HepG2 (cell line): ENCODE measurements around the gene GGA2. TPM values are rescaled to one million over a fixed set of nuclear protein-coding genes. Genes with fewer than 3 reads are reported as not detected.

Experiments
- HES4 ChIP-seq: sonication (generic); formaldehyde crosslinking; IDR thresholded peaks from 2 replicates; pipeline ENCODE4 v1.9.0; 2021; ENCODE audit warnings: mild to moderate bottlenecking, missing genetic modification reagents, borderline replicate concordance
- MATR3 ChIP-seq: sonication (generic); formaldehyde crosslinking; IDR thresholded peaks from 2 replicates; pipeline ENCODE4 v1.4.0; 2020; ENCODE audit warnings: missing genetic modification reagents
- NR2C2 ChIP-seq: sonication (generic); formaldehyde crosslinking; IDR thresholded peaks from 2 replicates; pipeline ENCODE4 v1.4.0; 2020; ENCODE audit warnings: missing genetic modification reagents, mild to moderate bottlenecking, moderate library complexity, borderline replicate concordance
- NR2F1 ChIP-seq, 2 experiments: fragments of 450-650 bp in 1 of 2; formaldehyde crosslinking in 1 of 2; IDR thresholded peaks; 2 replicates each; pipeline versions ENCODE4 v1.5.0 to v1.6.1; 2016 to 2020; ENCODE audit warnings: mild to moderate bottlenecking in 1 of 2, missing compliant biosample characterization in 1 of 2, missing genetic modification reagents in 1 of 2, moderate library complexity in 1 of 2
- PTBP1 ChIP-seq: fragments of 200-400 bp; formaldehyde crosslinking; IDR thresholded peaks from 2 replicates; pipeline ENCODE4 v1.6.1; 2018; ENCODE audit warnings: low read length, low read depth; ENCODE audit not compliant: poor library complexity, severe bottlenecking
- SETDB1 ChIP-seq: sonication (generic); formaldehyde crosslinking; IDR thresholded peaks from 2 replicates; pipeline ENCODE4 v1.5.1; 2020; ENCODE audit warnings: missing genetic modification reagents, mild to moderate bottlenecking, borderline replicate concordance
- SRY ChIP-seq: sonication (generic); formaldehyde crosslinking; IDR thresholded peaks from 2 replicates; pipeline ENCODE4 v1.8.0; 2022; ENCODE audit warnings: mild to moderate bottlenecking, missing genetic modification reagents
- SSRP1 ChIP-seq: IDR thresholded peaks from 2 replicates; pipeline ENCODE4 v1.6.1; 2016; ENCODE audit warnings: control low read depth
- TBL1XR1 ChIP-seq: fragments of 150-350 bp; IDR thresholded peaks from 2 replicates; pipeline ENCODE4 v1.6.1; 2014; ENCODE audit warnings: borderline replicate concordance, low read length; ENCODE audit not compliant: partially characterized antibody
- YEATS2 ChIP-seq: sonication (generic); formaldehyde crosslinking; IDR thresholded peaks from 2 replicates; pipeline ENCODE4 v1.4.0; 2020; ENCODE audit warnings: missing genetic modification reagents, borderline replicate concordance
- ZFX ChIP-seq: sonication (generic); formaldehyde crosslinking; IDR thresholded peaks from 2 replicates; pipeline ENCODE4 v1.4.0; 2020; ENCODE audit warnings: mild to moderate bottlenecking, low read depth, missing genetic modification reagents, moderate library complexity
- ZNF121 ChIP-seq: sonication (generic); formaldehyde crosslinking; IDR thresholded peaks from 2 replicates; pipeline ENCODE4 v1.5.0; 2020; ENCODE audit warnings: mild to moderate bottlenecking, missing genetic modification reagents
- ZNF143 ChIP-seq: sonication (generic); formaldehyde crosslinking; IDR thresholded peaks from 2 replicates; pipeline ENCODE4 v1.4.0; 2020; ENCODE audit warnings: missing genetic modification reagents
- ZNF296 ChIP-seq: sonication (generic); formaldehyde crosslinking; conservative IDR thresholded peaks from 2 replicates; pipeline ENCODE4 v1.5.0; 2020; ENCODE audit warnings: mild to moderate bottlenecking, missing genetic modification reagents
- ZNF577 ChIP-seq: sonication (generic); formaldehyde crosslinking; IDR thresholded peaks from 2 replicates; pipeline ENCODE4 v1.4.0; 2020; ENCODE audit warnings: mild to moderate bottlenecking, low read depth, missing genetic modification reagents, borderline replicate concordance
- ZNF768 ChIP-seq: sonication (generic); formaldehyde crosslinking; IDR thresholded peaks from 2 replicates; pipeline ENCODE4 v1.4.0; 2020; ENCODE audit warnings: missing genetic modification reagents
- polyA plus RNA-seq, 8 experiments: library from polyadenylated mRNA; depleted of rRNA in 3 of 8; stranded (reverse) in 7 of 8; unstranded in 1 of 8; fragments of >200 nt; fragmentation: Illumina TruSeq in 4 of 8; extraction: Trizol in 4 of 8; gene quantifications; 2 replicates each; pipeline versions ENCODE4 v1.2.1 to v1.2.3, GENCODE V29; 2011 to 2016; ENCODE audit warnings: low read depth in 4 of 8, missing spikeins in 1 of 8, mixed read lengths in 1 of 8; ENCODE audit not compliant: insufficient read depth in 1 of 8
- total RNA-seq, 5 experiments: library from RNA; depleted of rRNA; stranded (reverse); fragments of >200 nt; fragmentation: Illumina TruSeq; extraction: Trizol; gene quantifications; 2 replicates each; pipeline ENCODE4 v1.2.3, GENCODE V29; 2016; ENCODE audit warnings: low read depth in 1 of 5
- TF ChIP-seq, protein P1 (sequence below): IDR thresholded peaks from 2 replicates; pipeline ENCODE4 v1.6.1; 2016
- TF ChIP-seq, protein P2 (sequence below): sonication (generic); formaldehyde crosslinking; IDR thresholded peaks from 2 replicates; pipeline ENCODE4 v1.9.0; 2022; ENCODE audit warnings: missing genetic modification reagents, mild to moderate bottlenecking, borderline replicate concordance
- TF ChIP-seq, protein P3 (sequence below): sonication (generic); formaldehyde crosslinking; IDR thresholded peaks from 2 replicates; pipeline ENCODE4 v1.5.0; 2020; ENCODE audit warnings: mild to moderate bottlenecking, low read depth, missing genetic modification reagents, borderline replicate concordance
- TF ChIP-seq, protein P4 (sequence below): sonication (generic); formaldehyde crosslinking; IDR thresholded peaks from 2 replicates; pipeline ENCODE4 v1.5.1; 2020; ENCODE audit warnings: missing genetic modification reagents, mild to moderate bottlenecking, borderline replicate concordance
- TF ChIP-seq, protein P5 (sequence below): IDR thresholded peaks from 2 replicates; pipeline ENCODE4 v1.6.1; 2016; ENCODE audit warnings: mild to moderate bottlenecking, missing biosample characterization, missing genetic modification reagents

GGA2 gene
- total and polyA plus RNA-seq, 2 of the 13 experiments (the other 11 are each of a cell fraction or from before 2014, with no cell fraction given) = 51.5 to 69.8 TPM

DNA sequence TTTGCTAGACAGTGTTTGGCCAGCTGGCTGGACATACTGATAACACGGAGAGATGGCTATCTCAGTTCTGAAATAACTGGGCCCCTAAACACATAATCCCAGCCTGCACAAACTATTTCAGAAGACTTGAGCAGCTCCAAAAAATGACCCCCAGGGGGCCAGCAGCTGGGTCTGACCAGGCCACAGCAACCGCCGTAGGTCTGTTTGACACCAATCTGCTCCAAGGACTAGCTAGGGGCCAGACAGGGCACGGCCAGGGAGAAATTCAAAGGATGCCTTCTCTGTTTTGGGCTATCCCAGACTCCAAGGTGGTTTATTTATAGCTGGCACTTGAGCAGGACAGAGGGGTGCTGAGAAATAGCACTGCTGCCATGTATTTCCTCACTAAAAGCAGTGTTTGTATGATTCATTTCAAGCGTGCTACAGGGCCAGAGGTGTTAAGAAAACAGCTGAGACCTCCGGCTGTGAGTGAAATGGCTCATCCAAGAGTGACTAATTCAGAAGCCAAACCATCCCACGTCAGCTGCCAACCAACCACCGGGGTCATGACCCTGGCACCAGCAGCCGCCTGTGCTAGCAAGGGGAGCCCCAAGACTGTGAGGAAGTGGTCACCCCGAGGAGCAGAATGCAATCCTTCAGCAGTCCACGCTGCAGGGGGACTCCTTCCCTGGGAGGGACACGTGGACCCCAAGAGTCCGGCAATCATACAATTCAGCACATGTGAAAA, 5.7 kb downstream of the GGA2 start (continued):
- TF ChIP-seq TBL1XR1 (no peak), ZNF296 (CRISPR knock-in tag) (no peak), SSRP1 (CRISPR knock-in tag) (no peak), HES4 (no peak), ZNF577 (CRISPR knock-in tag) (no peak), YEATS2 (CRISPR knock-in tag) (0 out of 2 replicates have a peak, but pooled peaks have one; percentile 26), ZFX (CRISPR knock-in tag) (0 out of 2 replicates have a peak, but pooled peaks have one; percentile 12), ZNF121 (CRISPR knock-in tag) (no peak), SRY (CRISPR knock-in tag) (no peak), ZNF768 (CRISPR knock-in tag) (0 out of 2 replicates have a peak, but pooled peaks have one; percentile 25), NR2F1 (CRISPR knock-in tag; IDR thresholded peaks at IDR 0.05) (peak; percentile 55 to 60; a peak in 2 of 4 replicates), PTBP1 (no peak), SETDB1 (CRISPR knock-in tag) (no peak), NR2C2 (CRISPR knock-in tag) (peak; percentile 50; the same call in 1 of the 2 replicates), ZNF143 (CRISPR knock-in tag) (no peak), MATR3 (CRISPR knock-in tag) (no peak)
- TF ChIP-seq, protein P1, sequence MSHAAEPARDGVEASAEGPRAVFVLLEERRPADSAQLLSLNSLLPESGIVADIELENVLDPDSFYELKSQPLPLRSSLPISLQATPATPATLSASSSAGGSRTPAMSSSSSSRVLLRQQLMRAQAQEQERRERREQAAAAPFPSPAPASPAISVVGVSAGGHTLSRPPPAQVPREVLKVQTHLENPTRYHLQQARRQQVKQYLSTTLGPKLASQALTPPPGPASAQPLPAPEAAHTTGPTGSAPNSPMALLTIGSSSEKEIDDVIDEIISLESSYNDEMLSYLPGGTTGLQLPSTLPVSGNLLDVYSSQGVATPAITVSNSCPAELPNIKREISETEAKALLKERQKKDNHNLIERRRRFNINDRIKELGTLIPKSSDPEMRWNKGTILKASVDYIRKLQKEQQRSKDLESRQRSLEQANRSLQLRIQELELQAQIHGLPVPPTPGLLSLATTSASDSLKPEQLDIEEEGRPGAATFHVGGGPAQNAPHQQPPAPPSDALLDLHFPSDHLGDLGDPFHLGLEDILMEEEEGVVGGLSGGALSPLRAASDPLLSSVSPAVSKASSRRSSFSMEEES (CRISPR knock-in tag) = no peak
- TF ChIP-seq, protein P2, sequence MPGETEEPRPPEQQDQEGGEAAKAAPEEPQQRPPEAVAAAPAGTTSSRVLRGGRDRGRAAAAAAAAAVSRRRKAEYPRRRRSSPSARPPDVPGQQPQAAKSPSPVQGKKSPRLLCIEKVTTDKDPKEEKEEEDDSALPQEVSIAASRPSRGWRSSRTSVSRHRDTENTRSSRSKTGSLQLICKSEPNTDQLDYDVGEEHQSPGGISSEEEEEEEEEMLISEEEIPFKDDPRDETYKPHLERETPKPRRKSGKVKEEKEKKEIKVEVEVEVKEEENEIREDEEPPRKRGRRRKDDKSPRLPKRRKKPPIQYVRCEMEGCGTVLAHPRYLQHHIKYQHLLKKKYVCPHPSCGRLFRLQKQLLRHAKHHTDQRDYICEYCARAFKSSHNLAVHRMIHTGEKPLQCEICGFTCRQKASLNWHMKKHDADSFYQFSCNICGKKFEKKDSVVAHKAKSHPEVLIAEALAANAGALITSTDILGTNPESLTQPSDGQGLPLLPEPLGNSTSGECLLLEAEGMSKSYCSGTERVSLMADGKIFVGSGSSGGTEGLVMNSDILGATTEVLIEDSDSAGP (CRISPR knock-in tag) = peak; percentile 39; the same call in 1 of the 2 replicates
- TF ChIP-seq, protein P3, sequence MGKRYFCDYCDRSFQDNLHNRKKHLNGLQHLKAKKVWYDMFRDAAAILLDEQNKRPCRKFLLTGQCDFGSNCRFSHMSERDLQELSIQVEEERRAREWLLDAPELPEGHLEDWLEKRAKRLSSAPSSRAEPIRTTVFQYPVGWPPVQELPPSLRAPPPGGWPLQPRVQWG (CRISPR knock-in tag) = no peak
- TF ChIP-seq, protein P4, sequence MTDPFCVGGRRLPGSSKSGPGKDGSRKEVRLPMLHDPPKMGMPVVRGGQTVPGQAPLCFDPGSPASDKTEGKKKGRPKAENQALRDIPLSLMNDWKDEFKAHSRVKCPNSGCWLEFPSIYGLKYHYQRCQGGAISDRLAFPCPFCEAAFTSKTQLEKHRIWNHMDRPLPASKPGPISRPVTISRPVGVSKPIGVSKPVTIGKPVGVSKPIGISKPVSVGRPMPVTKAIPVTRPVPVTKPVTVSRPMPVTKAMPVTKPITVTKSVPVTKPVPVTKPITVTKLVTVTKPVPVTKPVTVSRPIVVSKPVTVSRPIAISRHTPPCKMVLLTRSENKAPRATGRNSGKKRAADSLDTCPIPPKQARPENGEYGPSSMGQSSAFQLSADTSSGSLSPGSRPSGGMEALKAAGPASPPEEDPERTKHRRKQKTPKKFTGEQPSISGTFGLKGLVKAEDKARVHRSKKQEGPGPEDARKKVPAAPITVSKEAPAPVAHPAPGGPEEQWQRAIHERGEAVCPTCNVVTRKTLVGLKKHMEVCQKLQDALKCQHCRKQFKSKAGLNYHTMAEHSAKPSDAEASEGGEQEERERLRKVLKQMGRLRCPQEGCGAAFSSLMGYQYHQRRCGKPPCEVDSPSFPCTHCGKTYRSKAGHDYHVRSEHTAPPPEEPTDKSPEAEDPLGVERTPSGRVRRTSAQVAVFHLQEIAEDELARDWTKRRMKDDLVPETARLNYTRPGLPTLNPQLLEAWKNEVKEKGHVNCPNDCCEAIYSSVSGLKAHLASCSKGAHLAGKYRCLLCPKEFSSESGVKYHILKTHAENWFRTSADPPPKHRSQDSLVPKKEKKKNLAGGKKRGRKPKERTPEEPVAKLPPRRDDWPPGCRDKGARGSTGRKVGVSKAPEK = no peak
- TF ChIP-seq, protein P5, sequence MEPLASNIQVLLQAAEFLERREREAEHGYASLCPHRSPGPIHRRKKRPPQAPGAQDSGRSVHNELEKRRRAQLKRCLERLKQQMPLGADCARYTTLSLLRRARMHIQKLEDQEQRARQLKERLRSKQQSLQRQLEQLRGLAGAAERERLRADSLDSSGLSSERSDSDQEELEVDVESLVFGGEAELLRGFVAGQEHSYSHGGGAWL (CRISPR knock-in tag) = no peak
